ENCODE measurements around the gene SPEF1.

Gene SPEF1

GRCh38 chr20:3763671-3764601 lies 17.3 kb downstream of the SPEF1 start:
- no peaks in the 10 kb centered on the region for H3K9me3 ChIP-seq (ENCODE audit: low read length)
- no peak overlapping the region for H3K4me3 ChIP-seq (ENCODE audit: low read length)
- peaks cover 2% of the 10 kb centered on the region for H3K36me3 ChIP-seq (ENCODE audit: insufficient read depth, low read length)
- peaks cover 30% of the 10 kb centered on the region for H3K4me1 ChIP-seq (ENCODE audit: insufficient read depth, low read length)
- no peaks in the 10 kb centered on the region for H3K27me3 ChIP-seq (ENCODE audit: insufficient read depth, low read length)
- no peak overlapping the region for H2AFZ ChIP-seq (ENCODE audit: low read depth, low read length)

- no peak overlapping the region for H2AFZ ChIP-seq (ENCODE audit: low read depth, low read length)
- H3K36me3 ChIP-seq (ENCODE audit: insufficient read depth, low read length) = peaks cover 16% of the 10 kb centered on the region
- H3K27me3 ChIP-seq (ENCODE audit: insufficient read depth, low read length) = no peaks in the 10 kb centered on the region
- H3K4me3 ChIP-seq (ENCODE audit: low read length) = no peak overlapping the region
- H3K9me3 ChIP-seq (ENCODE audit: low read length) = no peaks in the 10 kb centered on the region
- peaks cover 12% of the 10 kb centered on the region for H3K4me1 ChIP-seq (ENCODE audit: insufficient read depth, low read length)
Observed at GRCh38 chr20:3760655-3761348, 20.4 kb downstream of the SPEF1 start.

GRCh38 chr20:3759884-3760283 lies 21.4 kb downstream of the SPEF1 start:
- H3K27me3 ChIP-seq (ENCODE audit: insufficient read depth, low read length) = no peaks in the 10 kb centered on the region
- H3K4me3 ChIP-seq (ENCODE audit: low read length) = no peak overlapping the region
- H3K9me3 ChIP-seq (ENCODE audit: low read length) = no peaks in the 10 kb centered on the region
- peaks cover 23% of the 10 kb centered on the region for H3K36me3 ChIP-seq (ENCODE audit: insufficient read depth, low read length)
- H3K4me1 ChIP-seq (ENCODE audit: insufficient read depth, low read length) = peaks cover 8% of the 10 kb centered on the region
- H2AFZ ChIP-seq (ENCODE audit: low read depth, low read length) = no peak overlapping the region

GRCh38 chr20:3759316-3759823 lies 21.9 kb downstream of the SPEF1 start:
- Histone ChIP-seq H3K9me3 (ENCODE audit: low read length) (no peaks in the 10 kb centered on the region), H3K4me1 (ENCODE audit: insufficient read depth, low read length) (peaks cover 8% of the 10 kb centered on the region), H3K4me3 (ENCODE audit: low read length) (no peak overlapping the region), H2AFZ (ENCODE audit: low read depth, low read length) (no peak overlapping the region), H3K36me3 (ENCODE audit: insufficient read depth, low read length) (peaks cover 26% of the 10 kb centered on the region), H3K27me3 (ENCODE audit: insufficient read depth, low read length) (no peaks in the 10 kb centered on the region)

GRCh38 chr20:3758566-3758965 lies 22.7 kb downstream of the SPEF1 start:
- no peak overlapping the region for H3K4me3 ChIP-seq (ENCODE audit: low read length)
- no peak overlapping the region for H2AFZ ChIP-seq (ENCODE audit: low read depth, low read length)

GRCh38 chr20:3757268-3757667 lies 24.0 kb downstream of the SPEF1 start:
- no peak overlapping the region for H2AFZ ChIP-seq (ENCODE audit: low read depth, low read length)
- H3K9me3 ChIP-seq (ENCODE audit: low read length) = no peaks in the 10 kb centered on the region
- H3K4me1 ChIP-seq (ENCODE audit: insufficient read depth, low read length) = peaks cover 8% of the 10 kb centered on the region
- H3K36me3 ChIP-seq (ENCODE audit: insufficient read depth, low read length) = peaks cover 28% of the 10 kb centered on the region
- H3K27me3 ChIP-seq (ENCODE audit: insufficient read depth, low read length) = no peaks in the 10 kb centered on the region
- no peak overlapping the region for H3K4me3 ChIP-seq (ENCODE audit: low read length)

More at GRCh38 chr20:3758566-3758965, 22.7 kb downstream of the SPEF1 start:
- no peaks in the 10 kb centered on the region for H3K27me3 ChIP-seq (ENCODE audit: insufficient read depth, low read length)
- H3K9me3 ChIP-seq (ENCODE audit: low read length) = no peaks in the 10 kb centered on the region
- H3K4me1 ChIP-seq (ENCODE audit: insufficient read depth, low read length) = peaks cover 8% of the 10 kb centered on the region
- H3K36me3 ChIP-seq (ENCODE audit: insufficient read depth, low read length) = peaks cover 28% of the 10 kb centered on the region

- Histone ChIP-seq H3K36me3 (ENCODE audit: insufficient read depth, low read length) (peaks cover 31% of the 10 kb centered on the region), H2AFZ (ENCODE audit: low read depth, low read length) (no peak overlapping the region), H3K9me3 (ENCODE audit: low read length) (peaks cover 7% of the 10 kb centered on the region), H3K27me3 (ENCODE audit: insufficient read depth, low read length) (no peaks in the 10 kb centered on the region), H3K4me1 (ENCODE audit: insufficient read depth, low read length) (peaks cover 6% of the 10 kb centered on the region), H3K4me3 (ENCODE audit: low read length) (no peak overlapping the region)
Observed at GRCh38 chr20:3755814-3756480, 25.3 kb downstream of the SPEF1 start.

- Histone ChIP-seq H3K4me3 (ENCODE audit: low read length) (no peak overlapping the region), H3K9me3 (ENCODE audit: low read length) (peaks cover 7% of the 10 kb centered on the region), H2AFZ (ENCODE audit: low read depth, low read length) (no peak overlapping the region), H3K36me3 (ENCODE audit: insufficient read depth, low read length) (peaks cover 34% of the 10 kb centered on the region), H3K27me3 (ENCODE audit: insufficient read depth, low read length) (no peaks in the 10 kb centered on the region), H3K4me1 (ENCODE audit: insufficient read depth, low read length) (no peaks in the 10 kb centered on the region)
Observed at GRCh38 chr20:3755269-3755668, 26.0 kb downstream of the SPEF1 start.

- peaks cover 34% of the 10 kb centered on the region for H3K36me3 ChIP-seq (ENCODE audit: insufficient read depth, low read length)
- H3K27me3 ChIP-seq (ENCODE audit: insufficient read depth, low read length) = no peaks in the 10 kb centered on the region
- no peak overlapping the region for H2AFZ ChIP-seq (ENCODE audit: low read depth, low read length)
- peaks cover 9% of the 10 kb centered on the region for H3K9me3 ChIP-seq (ENCODE audit: low read length)
- H3K4me1 ChIP-seq (ENCODE audit: insufficient read depth, low read length) = no peaks in the 10 kb centered on the region
- H3K4me3 ChIP-seq (ENCODE audit: low read length) = no peak overlapping the region
Observed at GRCh38 chr20:3754276-3754630, 27.0 kb downstream of the SPEF1 start.

- H3K4me3 ChIP-seq (ENCODE audit: low read length) = no peak overlapping the region
- no peak overlapping the region for H2AFZ ChIP-seq (ENCODE audit: low read depth, low read length)
- H3K9me3 ChIP-seq (ENCODE audit: low read length) = peaks cover 9% of the 10 kb centered on the region
- H3K36me3 ChIP-seq (ENCODE audit: insufficient read depth, low read length) = peaks cover 30% of the 10 kb centered on the region
- no peaks in the 10 kb centered on the region for H3K27me3 ChIP-seq (ENCODE audit: insufficient read depth, low read length)
- no peaks in the 10 kb centered on the region for H3K4me1 ChIP-seq (ENCODE audit: insufficient read depth, low read length)
Observed at GRCh38 chr20:3753501-3754275, 27.6 kb downstream of the SPEF1 start.

GRCh38 chr20:3753098-3753497 lies 28.1 kb downstream of the SPEF1 start:
- Histone ChIP-seq H2AFZ (ENCODE audit: low read depth, low read length) (no peak overlapping the region), H3K9me3 (ENCODE audit: low read length) (peaks cover 9% of the 10 kb centered on the region), H3K27me3 (ENCODE audit: insufficient read depth, low read length) (no peaks in the 10 kb centered on the region), H3K4me1 (ENCODE audit: insufficient read depth, low read length) (no peaks in the 10 kb centered on the region), H3K4me3 (ENCODE audit: low read length) (no peak overlapping the region), H3K36me3 (ENCODE audit: insufficient read depth, low read length) (peaks cover 24% of the 10 kb centered on the region)

GRCh38 chr20:3752386-3752759 lies 28.9 kb downstream of the SPEF1 start:
- no peak overlapping the region for H2AFZ ChIP-seq (ENCODE audit: low read depth, low read length)
- no peak overlapping the region for H3K4me3 ChIP-seq (ENCODE audit: low read length)
- peaks cover 21% of the 10 kb centered on the region for H3K36me3 ChIP-seq (ENCODE audit: insufficient read depth, low read length)
- no peaks in the 10 kb centered on the region for H3K27me3 ChIP-seq (ENCODE audit: insufficient read depth, low read length)
- H3K9me3 ChIP-seq (ENCODE audit: low read length) = peaks cover 9% of the 10 kb centered on the region
- no peaks in the 10 kb centered on the region for H3K4me1 ChIP-seq (ENCODE audit: insufficient read depth, low read length)

Measured in neuron (in vitro differentiated cells).